ENCODE data around the gene PTCH1.

PTCH1 gene

DNA sequence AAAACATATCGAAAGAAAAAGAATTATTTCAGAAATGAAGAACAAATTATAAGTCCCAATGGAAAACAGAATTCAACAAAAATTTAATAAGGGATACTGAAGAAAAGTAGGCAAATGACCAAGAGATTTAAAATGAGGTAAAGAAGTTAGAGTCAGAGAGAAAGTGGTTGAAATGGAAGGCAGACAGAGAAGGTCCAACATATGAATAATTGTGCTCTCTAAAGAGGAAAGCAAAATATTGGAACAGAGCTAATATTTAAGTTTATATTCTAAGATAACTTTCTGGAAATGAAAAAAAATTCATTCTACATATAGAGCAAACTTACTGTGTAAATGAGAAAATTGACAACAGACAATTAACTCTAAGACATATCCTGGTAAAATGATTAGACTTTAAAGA lies 94.1 kb downstream of the PTCH1 start:
- DNase-seq (ENCODE audit: low read depth) = no peak
- no peak overlapping the region for H3K4me3 ChIP-seq (ENCODE audit: low read length)
- TF ChIP-seq, protein P1, sequence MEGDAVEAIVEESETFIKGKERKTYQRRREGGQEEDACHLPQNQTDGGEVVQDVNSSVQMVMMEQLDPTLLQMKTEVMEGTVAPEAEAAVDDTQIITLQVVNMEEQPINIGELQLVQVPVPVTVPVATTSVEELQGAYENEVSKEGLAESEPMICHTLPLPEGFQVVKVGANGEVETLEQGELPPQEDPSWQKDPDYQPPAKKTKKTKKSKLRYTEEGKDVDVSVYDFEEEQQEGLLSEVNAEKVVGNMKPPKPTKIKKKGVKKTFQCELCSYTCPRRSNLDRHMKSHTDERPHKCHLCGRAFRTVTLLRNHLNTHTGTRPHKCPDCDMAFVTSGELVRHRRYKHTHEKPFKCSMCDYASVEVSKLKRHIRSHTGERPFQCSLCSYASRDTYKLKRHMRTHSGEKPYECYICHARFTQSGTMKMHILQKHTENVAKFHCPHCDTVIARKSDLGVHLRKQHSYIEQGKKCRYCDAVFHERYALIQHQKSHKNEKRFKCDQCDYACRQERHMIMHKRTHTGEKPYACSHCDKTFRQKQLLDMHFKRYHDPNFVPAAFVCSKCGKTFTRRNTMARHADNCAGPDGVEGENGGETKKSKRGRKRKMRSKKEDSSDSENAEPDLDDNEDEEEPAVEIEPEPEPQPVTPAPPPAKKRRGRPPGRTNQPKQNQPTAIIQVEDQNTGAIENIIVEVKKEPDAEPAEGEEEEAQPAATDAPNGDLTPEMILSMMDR (conservative IDR thresholded peaks at IDR 0.05; ENCODE audit: low read length) = no peak

DNA sequence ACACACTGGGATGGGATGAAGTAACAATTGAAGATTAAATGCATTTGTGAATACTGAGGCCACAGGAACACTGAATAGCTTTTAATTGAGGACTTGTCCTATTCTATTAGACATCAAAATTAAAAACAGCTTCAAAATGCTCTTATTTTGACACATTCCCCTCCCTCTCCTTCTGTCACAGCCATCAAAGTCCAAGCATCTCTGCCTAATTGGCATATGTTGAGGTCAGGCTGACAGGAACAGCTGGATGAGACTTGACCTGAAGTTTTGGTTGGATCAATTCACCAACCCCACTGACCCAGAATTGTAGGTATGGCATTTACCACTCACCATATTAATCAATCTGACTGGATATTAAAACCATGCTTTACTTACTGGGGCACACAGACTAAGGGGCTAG lies 96.3 kb downstream of the PTCH1 start:
- H3K4me3 ChIP-seq (ENCODE audit: low read length) = no peak overlapping the region
- no peak for DNase-seq (ENCODE audit: low read depth)
- TF ChIP-seq, protein P1 (conservative IDR thresholded peaks at IDR 0.05; ENCODE audit: low read length) = no peak

DNA sequence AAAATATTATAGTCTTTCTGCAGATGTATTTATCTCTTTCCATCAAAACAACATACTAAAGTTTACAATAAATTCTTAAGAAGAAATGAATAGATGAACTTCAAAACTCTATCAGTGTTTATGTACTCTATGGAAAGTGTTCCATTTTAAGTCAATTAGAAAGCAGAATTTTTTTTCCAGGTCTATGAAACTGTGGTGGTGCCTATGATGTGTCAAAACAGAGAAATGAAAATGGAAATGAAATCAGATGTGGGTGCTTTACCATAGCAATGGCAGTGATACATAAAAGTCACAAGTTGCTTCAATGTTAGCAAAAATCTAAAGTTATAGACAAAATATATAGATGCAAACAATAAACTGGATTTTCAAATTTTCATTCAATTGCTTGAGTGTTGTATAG lies 97.3 kb downstream of the PTCH1 start:
- H3K4me3 ChIP-seq (ENCODE audit: low read length) = no peak overlapping the region
- TF ChIP-seq, protein P1 (conservative IDR thresholded peaks at IDR 0.05; ENCODE audit: low read length) = no peak
- DNase-seq (ENCODE audit: low read depth) = no peak

DNA sequence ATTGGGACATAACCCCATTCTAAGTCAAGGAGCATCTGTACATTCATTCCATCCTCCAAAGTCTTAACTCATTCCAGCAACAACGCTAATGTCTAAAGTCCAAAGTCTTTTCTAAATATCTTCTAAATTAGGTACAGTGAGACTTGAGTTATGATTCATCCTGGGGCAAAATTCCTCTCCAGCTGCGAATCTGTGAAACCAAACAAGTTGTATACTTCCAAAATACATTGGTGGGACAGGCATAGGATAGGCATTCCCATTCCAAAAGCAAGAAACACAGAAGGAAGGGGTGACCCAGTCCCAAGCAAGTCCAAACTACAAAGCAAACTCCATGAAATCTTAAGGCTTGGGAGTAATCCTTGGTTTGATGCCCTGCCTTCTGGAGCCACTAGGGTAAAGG lies 101.6 kb downstream of the PTCH1 start:
- TF ChIP-seq, protein P1 (conservative IDR thresholded peaks at IDR 0.05; ENCODE audit: low read length) = no peak
- H3K4me3 ChIP-seq (ENCODE audit: low read length) = no peak overlapping the region
- DNase-seq (ENCODE audit: low read depth) = peak; percentile 36

DNA sequence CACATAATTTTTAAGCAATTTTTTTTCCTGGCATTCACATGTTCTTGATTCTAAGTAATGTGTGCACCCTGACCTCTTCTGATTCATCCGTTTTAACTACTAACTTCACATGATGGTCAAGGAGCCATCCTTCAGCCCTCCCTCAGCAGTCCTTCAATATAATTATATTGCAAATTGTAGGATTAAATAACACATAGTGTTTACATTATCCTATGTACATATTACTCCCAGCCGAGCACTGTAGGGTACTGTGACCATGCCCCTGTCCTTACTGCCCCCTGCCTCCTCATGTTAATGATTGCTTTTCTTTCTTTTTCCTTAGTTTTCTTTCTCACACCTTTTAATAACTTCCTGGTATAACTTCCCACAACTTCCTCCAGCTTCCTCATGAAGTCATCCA lies 103.0 kb downstream of the PTCH1 start:
- DNase-seq (ENCODE audit: low read depth) = no peak
- TF ChIP-seq, protein P1 (conservative IDR thresholded peaks at IDR 0.05; ENCODE audit: low read length) = no peak
- H3K4me3 ChIP-seq (ENCODE audit: low read length) = no peak overlapping the region

DNA sequence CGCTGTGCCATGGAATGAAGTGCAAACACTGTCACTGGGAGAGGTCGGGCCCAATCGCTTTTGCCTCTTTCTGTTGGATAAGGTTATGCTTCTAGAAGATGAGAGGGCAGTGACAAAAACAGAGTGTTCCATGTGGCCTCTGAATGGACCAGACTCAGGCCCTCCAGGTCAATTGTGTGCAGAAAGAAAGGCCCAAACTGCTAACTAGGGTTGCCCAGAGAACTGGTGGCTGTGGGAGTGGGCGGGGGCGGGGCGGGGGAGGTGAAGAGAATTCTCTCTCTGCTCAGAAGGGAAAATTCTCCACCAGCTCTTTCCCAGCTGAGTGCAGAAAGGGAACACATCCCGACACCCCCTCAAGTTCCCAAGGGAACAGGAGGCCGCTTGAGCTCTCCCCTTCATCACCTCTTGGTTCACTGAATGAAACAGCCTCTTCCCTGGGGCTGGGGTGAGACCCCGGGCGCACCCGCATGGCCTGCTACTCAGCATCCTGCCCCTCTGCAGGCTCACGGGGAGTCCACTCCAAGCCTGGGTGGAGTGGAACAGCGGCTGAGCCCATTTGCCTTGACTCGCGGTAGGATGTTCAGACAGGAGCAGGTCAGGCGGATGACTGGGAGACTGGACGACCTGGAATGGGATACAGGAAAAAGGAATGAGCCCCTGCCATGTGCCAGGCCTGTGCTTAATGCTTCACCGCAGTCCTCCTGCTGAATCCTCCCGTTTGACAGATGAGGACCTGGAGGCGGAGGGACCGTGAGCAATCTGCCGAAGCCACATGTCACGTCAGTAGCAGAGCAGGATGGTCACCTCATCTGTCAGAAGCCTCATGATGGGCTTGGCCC lies 105.5 kb downstream of the PTCH1 start:
- no peak for DNase-seq (ENCODE audit: low read depth)
- TF ChIP-seq, protein P1 (conservative IDR thresholded peaks at IDR 0.05; ENCODE audit: low read length) = no peak
- H3K4me3 ChIP-seq (ENCODE audit: low read length) = no peak overlapping the region

Measured in AG10803 (cell line).